Measurements from ENCODE around the gene CDKN2A. TPM values are rescaled to one million over a fixed set of nuclear protein-coding genes. Genes with fewer than 3 reads are reported as not detected.

The CDKN2A gene
- total RNA-seq, 1 experiment from 2014 or later, result 0.35 TPM

- no peak overlapping the region for H2BK5ac ChIP-seq (ENCODE audit: insufficient read length, low read length)
- no peak for DNase-seq
- no peaks in the 10 kb centered on the region for H3K27me3 ChIP-seq (ENCODE audit: insufficient read depth, low read length)
- no peak overlapping the region for H4K8ac ChIP-seq (replicated peaks; ENCODE audit: insufficient read length, low read depth, low read length)
- TF ChIP-seq, protein P1, sequence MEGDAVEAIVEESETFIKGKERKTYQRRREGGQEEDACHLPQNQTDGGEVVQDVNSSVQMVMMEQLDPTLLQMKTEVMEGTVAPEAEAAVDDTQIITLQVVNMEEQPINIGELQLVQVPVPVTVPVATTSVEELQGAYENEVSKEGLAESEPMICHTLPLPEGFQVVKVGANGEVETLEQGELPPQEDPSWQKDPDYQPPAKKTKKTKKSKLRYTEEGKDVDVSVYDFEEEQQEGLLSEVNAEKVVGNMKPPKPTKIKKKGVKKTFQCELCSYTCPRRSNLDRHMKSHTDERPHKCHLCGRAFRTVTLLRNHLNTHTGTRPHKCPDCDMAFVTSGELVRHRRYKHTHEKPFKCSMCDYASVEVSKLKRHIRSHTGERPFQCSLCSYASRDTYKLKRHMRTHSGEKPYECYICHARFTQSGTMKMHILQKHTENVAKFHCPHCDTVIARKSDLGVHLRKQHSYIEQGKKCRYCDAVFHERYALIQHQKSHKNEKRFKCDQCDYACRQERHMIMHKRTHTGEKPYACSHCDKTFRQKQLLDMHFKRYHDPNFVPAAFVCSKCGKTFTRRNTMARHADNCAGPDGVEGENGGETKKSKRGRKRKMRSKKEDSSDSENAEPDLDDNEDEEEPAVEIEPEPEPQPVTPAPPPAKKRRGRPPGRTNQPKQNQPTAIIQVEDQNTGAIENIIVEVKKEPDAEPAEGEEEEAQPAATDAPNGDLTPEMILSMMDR (conservative IDR thresholded peaks at IDR 0.05), result no peak
- H2BK15ac ChIP-seq (ENCODE audit: low read depth, low read length), result no peak overlapping the region
- no peak overlapping the region for H3K23ac ChIP-seq (ENCODE audit: insufficient read length, low read depth, low read length)
- H3K27ac ChIP-seq (ENCODE audit: insufficient read length, low read depth, low read length), result no peak overlapping the region
- H2AK5ac ChIP-seq (ENCODE audit: insufficient read length, low read length), result no peak overlapping the region
- H4K5ac ChIP-seq (ENCODE audit: insufficient read length, low read depth, low read length), result no peak overlapping the region
- peaks cover 8 to 10% (median 9%) of the 10 kb centered on the region in 3 experiments; a peak in 6 of 7 replicates for H3K36me3 Mint-ChIP-seq (ENCODE audit: insufficient read depth in 1 of 3, low read depth in 3 of 3)
- H3K9me3 Mint-ChIP-seq, result peaks cover 0 to 2% of the 10 kb centered on the region in 2 experiments; a peak in 2 of 5 replicates
- H4K20me1 ChIP-seq (ENCODE audit: control insufficient read depth, insufficient read depth, insufficient read length), result no peaks in the 10 kb centered on the region
- no peaks in the 10 kb centered on the region; the same call in 1 of the 2 replicates for H3K4me1 ChIP-seq (ENCODE audit: insufficient read depth, low read length)
- no peak overlapping the region for H3K9ac ChIP-seq (ENCODE audit: extremely low read depth, insufficient read length, low read length)
- no peak overlapping the region for H2BK120ac ChIP-seq (ENCODE audit: low read depth, low read length, poor library complexity, severe bottlenecking)
- no peak overlapping the region for H2BK12ac ChIP-seq (ENCODE audit: insufficient read length, low read depth, low read length)
- no peaks in the 10 kb centered on the region for H3K79me1 ChIP-seq (ENCODE audit: insufficient read depth, low read depth, low read length, poor library complexity, severe bottlenecking)
- no peak overlapping the region for H2BK20ac ChIP-seq (ENCODE audit: low read depth, low read length, poor library complexity, severe bottlenecking)
- no peak overlapping the region for H3T11ph ChIP-seq (ENCODE audit: low read length)
- H4K91ac ChIP-seq (ENCODE audit: insufficient read length, low read depth, low read length), result no peak overlapping the region
- no peak overlapping the region for H3K14ac ChIP-seq (ENCODE audit: insufficient read depth, low read length)
- H3K4me1 Mint-ChIP-seq, result peaks cover 32 to 39% of the 10 kb centered on the region in 2 experiments
- no peak overlapping the region for H3K18ac ChIP-seq (ENCODE audit: insufficient read length, low read depth, low read length)
- H3K4me2 ChIP-seq (ENCODE audit: insufficient read depth, insufficient read length, low read length), result no peak overlapping the region
- no peaks in the 10 kb centered on the region for H3K9me3 ChIP-seq (ENCODE audit: control insufficient read depth, low read depth, low read length)
- H3K23me2 ChIP-seq (ENCODE audit: insufficient read length, low read depth, low read length, poor library complexity, severe bottlenecking), result no peaks in the 10 kb centered on the region
- H3K79me2 ChIP-seq (ENCODE audit: insufficient read depth, low read length), result no peaks in the 10 kb centered on the region
- H3K4me3 Mint-ChIP-seq, result no peak overlapping the region
- no peak overlapping the region for H3K4ac ChIP-seq (ENCODE audit: low read depth, low read length)
- H3K27me3 Mint-ChIP-seq (ENCODE audit: low read depth), result no peaks in the 10 kb centered on the region
- no peak overlapping the region for H3K56ac ChIP-seq (ENCODE audit: insufficient read length, low read depth, low read length)
- H2AFZ ChIP-seq (ENCODE audit: low read length), result no peak overlapping the region
- no peak overlapping the region for H3K27ac Mint-ChIP-seq
- no CpG with 5 or more reads among the region's 1 CpG for WGBS (ENCODE audit: extremely low coverage, insufficient read length, low lambda C conversion rate)
These were observed 58.0 kb downstream of the CDKN2A start for GRCh38 chr9:21936161-21936560.

Data from H9 (cell line).